CD4-positive, alpha-beta T cell treated with Interleukin-15 for 1 hour (primary cell): ENCODE data around the gene RAPGEF3.

Source experiments
- DNase-seq: peaks from one replicate; pipeline ENCODE4 v3.0.0-alpha.2; 2020

Gene RAPGEF3

GRCh38 chr12:47717443-47718193 is 41.1 kb downstream of the RAPGEF3 start:
- DNase-seq = peak; percentile 56

GRCh38 chr12:47717046-47717442 is 41.6 kb downstream of the RAPGEF3 start:
- DNase-seq = no peak

- no peak for DNase-seq
These were observed 42.7 kb downstream of the RAPGEF3 start for GRCh38 chr12:47715877-47716548.

- peak; percentile 77 for DNase-seq
These were observed 43.2 kb downstream of the RAPGEF3 start for GRCh38 chr12:47715393-47715876.

- DNase-seq = no peak
These were observed 43.8 kb downstream of the RAPGEF3 start for GRCh38 chr12:47714826-47715386.

- DNase-seq = no peak
These were observed 46.5 kb downstream of the RAPGEF3 start for GRCh38 chr12:47712171-47712570.

- DNase-seq = no peak
These were observed 47.2 kb downstream of the RAPGEF3 start for GRCh38 chr12:47711448-47711847.

GRCh38 chr12:47710278-47710677 is 48.4 kb downstream of the RAPGEF3 start:
- DNase-seq = no peak

GRCh38 chr12:47709671-47710070 is 49.0 kb downstream of the RAPGEF3 start:
- no peak for DNase-seq

- DNase-seq = no peak
These were observed 49.4 kb downstream of the RAPGEF3 start for GRCh38 chr12:47709237-47709636.

- no peak for DNase-seq
These were observed 50.7 kb downstream of the RAPGEF3 start for GRCh38 chr12:47707905-47708543.

GRCh38 chr12:47707355-47707754 is 51.3 kb downstream of the RAPGEF3 start:
- no peak for DNase-seq

- DNase-seq = peak; percentile 94
These were observed 52.9 kb downstream of the RAPGEF3 start, which contains the start of gene RPAP3 for GRCh38 chr12:47705566-47706425. TSS of gene RPAP3 (minus strand) at chr12:47706030. CDS start at chr12:47702840, 3,190 bp downstream.

GRCh38 chr12:47705229-47705565 is 53.5 kb downstream of the RAPGEF3 start:
- DNase-seq = no peak

- no peak for DNase-seq
These were observed 54.0 kb downstream of the RAPGEF3 start for GRCh38 chr12:47704719-47705118.

GRCh38 chr12:47700263-47700662 is 58.4 kb downstream of the RAPGEF3 start:
- DNase-seq = no peak

- no peak for DNase-seq
These were observed 60.0 kb downstream of the RAPGEF3 start for GRCh38 chr12:47698631-47699030.

- no peak for DNase-seq
These were observed 60.6 kb downstream of the RAPGEF3 start for GRCh38 chr12:47698055-47698454.

GRCh38 chr12:47689215-47689614 is 69.5 kb downstream of the RAPGEF3 start:
- no peak for DNase-seq

GRCh38 chr12:47687636-47688035 is 71.0 kb downstream of the RAPGEF3 start:
- DNase-seq = no peak

GRCh38 chr12:47686645-47687240 is 71.9 kb downstream of the RAPGEF3 start:
- no peak for DNase-seq
